HG02981 (cell line): Measurements from ENCODE around the gene NIT1.
A peak's percentile ranks its signal among the peaks of the same experiment; 100 is the strongest.

Experiments
- ATAC-seq: cut with Tn5 transposase; IDR thresholded peaks from one replicate; pipeline ENCODE4 v1.9.1; 2021; ENCODE audit warnings: mild to moderate bottlenecking, moderate library complexity; ENCODE audit not compliant: unreplicated experiment

The NIT1 gene

DNA sequence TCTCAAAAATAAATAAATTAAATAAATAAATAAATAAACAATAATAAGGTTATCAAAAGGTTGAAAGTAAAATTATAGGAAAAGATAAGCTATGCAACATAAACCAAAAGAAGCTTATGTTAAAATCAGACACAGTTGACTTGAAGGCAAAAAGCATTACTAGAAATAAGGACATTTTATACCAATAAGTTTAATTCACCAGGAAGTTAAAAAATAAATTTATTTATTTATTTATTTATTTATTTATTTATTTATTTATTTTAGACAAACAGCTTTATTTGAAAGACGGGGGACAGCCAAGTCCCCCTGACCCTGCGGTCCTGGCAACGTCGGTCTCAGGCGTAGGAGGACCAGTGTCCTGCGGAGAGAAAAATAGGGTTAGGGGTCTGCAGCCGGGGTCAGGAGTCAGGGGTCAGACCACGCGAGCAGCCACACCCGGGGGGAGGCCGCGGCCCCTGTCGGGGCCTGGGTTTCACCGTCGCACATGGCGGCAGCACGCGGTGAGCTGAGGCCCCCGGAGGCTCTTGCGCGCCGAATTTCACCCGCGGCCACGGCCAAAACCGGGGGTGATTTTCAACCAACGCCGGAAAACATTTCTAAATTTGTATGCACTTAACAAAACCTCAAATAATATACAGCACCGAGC lies 23.0 kb downstream of the NIT1 start:
- ATAC-seq, result no peak

DNA sequence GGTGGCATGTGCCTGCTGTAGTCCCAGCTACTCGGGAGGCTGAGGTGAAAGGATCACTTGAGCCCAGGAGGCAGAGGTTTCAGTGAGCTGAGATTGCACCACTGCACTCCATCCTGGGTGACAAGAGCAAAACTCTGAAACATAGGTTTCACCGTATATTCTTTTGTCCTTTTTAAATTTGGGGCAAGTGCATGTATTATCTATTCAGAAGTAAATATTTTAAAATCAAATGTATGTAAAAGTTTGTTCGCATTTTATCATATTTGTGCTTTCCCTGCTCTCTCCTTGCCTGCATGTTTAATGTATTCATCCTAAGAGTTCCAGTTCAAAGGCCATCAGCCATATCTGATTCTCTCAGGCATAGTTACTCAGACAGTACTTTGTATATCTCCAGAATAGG lies 27.9 kb downstream of the NIT1 start:
- no peak for ATAC-seq

DNA sequence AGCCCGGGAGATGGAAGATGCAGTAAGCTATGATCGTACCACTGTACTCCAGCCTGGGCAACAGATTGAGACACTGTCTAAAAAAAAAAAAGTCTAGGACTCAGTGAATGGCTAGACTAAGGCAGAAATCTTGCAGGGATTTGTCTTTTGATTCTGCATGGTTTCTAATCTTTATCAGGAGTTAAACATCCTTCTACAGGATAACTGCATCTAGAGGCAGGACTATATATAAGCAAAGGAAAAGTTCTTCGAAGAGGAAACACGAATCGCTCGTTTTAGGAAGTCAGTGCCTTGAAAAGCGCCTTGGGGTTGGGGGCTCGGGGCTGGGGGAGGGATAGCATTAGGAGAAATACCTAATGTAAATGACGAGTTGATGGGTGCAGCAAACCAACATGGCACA lies 35.3 kb downstream of the NIT1 start:
- ATAC-seq, result peak; percentile 5

DNA sequence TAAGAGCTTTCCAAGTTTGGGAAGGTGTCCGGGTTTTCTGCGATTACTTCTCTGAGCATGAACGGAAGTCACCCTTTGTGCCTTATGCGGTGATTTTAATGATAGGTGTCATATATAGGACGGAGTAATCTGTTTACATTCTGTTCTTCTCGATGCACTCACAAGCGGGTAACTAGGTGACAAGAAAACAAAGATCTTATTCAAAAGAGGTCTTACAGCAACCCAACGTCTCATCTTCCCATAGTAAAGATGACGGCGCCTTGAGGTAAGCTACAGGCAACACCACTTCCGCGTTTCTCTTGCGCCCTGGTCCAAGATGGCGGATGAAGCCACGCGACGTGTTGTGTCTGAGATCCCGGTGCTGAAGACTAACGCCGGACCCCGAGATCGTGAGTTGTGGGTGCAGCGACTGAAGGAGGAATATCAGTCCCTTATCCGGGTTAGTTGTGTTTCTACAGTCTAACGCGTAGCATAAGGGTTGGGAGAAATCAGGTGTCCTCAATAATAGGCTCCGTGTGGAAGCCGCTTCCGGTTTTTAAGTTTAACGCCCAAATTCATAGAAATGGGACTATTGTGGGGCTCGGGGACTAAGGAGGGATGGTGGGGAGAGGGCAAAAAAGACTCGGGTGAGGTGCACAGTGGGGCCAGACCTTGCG lies 35.9 kb downstream of the NIT1 start, which contains the start of gene UFC1:
UFC1 (plus strand) TSS at position 297 of the 656 bp plus-strand sequence; CDS start at position 317, 20 bp downstream.
- peak; percentile 84 for ATAC-seq

DNA sequence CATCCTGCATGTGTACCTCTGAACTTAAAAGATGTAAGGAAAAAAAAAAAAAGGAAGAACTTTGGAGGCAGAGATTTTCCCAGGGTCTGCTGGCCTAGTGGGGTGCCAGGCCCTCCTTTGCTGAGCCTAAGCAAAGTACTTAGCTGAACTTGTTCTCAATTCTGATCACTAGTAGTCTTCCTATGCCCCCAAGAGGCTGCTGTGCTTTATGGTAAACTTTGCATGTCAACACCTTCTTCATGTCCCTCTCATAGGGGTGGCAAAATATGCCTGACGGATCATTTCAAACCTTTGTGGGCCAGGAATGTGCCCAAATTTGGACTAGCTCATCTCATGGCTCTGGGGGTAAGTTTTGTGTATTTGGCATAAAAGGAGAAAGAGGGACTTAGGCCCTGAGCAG lies 40.0 kb downstream of the NIT1 start:
- no peak for ATAC-seq

DNA sequence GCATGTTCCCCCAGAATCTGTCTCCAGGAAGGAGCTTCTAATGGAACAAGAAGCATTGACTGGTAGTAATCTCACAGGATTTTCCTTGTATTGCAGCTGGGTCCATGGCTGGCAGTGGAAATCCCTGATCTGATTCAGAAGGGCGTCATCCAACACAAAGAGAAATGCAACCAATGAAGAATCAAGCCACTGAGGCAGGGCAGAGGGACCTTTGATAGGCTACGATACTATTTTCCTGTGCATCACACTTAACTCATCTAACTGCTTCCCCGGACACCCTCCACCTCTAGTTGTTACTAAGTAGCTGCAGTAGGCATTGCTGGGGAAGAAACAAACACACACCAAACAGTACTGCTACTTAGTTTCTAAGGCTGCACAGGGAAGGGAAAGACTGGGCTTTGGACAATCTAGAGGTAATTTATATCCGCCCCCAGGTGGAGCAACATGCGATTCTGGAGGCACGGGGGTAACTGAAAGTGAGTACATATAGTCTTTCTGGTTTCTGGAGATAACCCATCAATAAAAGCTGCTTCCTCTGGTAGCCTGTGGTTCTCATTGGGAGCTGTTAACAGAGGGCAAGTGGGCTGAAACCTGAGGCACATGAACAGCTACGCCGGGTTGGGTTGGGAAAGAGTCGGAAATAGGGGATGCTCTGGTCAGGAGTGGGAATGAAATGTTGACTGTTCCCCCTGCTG lies 40.6 kb downstream of the NIT1 start:
- ATAC-seq, result no peak

DNA sequence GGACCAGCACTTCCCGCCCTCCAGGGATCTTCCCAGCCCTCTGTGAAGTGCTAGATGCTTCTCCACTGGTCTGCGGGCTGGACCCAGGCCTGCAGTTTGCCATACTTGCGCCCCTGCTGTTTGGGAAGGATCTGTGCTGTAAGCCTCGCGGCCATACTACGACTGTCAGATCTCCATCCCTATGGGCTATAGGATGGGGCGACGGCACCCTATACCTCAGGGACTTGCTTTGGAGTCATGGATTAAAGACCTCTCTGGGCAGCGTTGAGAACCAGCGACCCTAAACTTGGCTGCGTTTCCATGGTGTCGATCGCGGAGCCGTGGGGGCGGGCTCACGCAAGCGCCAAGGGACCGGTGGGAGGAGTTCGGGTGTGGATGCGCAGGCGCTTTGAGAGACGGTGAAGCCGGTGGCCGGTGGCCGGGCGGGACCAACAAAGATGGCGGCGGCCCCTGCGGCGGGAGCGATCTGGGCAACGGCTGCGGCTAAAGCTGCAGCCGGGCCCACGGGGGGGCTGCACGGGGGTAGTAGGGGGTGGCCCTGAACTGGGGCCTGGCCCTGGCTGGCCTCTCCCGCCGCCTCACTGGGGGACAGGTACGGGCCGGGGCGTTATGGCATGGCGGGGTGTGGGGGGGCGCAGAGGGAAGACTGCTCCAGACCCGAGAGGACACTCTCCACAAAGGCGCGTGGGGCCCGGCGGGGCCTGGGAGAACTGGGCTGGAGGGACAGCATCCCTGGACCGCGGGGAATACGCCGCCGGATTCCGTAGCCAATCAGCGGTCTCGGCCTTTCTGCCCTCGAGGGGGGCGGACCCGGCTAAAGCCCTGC lies 41.4 kb downstream of the NIT1 start, which contains the start of gene USP21:
USP21 (plus strand) TSS at position 414 of the 826 bp plus-strand sequence. CDS start 1,141 bp downstream, outside the sequence.
- peak; percentile 85 for ATAC-seq

DNA sequence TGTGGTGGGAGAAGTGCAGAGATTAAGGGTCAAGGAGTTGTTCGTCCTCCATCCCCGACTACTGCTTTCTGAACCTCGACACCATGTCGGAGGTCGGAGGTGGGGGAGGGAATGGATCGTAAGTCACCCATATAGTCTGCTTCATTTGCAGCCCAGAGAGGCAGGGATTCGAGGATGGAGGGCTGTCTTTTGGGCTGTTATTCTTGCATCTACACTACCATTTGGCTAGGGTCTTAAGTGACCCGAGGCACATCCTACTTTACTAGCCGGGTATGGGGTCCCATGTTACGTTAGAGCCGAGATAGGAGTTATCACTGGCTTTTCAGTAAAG lies 42.0 kb downstream of the NIT1 start:
- no peak for ATAC-seq

DNA sequence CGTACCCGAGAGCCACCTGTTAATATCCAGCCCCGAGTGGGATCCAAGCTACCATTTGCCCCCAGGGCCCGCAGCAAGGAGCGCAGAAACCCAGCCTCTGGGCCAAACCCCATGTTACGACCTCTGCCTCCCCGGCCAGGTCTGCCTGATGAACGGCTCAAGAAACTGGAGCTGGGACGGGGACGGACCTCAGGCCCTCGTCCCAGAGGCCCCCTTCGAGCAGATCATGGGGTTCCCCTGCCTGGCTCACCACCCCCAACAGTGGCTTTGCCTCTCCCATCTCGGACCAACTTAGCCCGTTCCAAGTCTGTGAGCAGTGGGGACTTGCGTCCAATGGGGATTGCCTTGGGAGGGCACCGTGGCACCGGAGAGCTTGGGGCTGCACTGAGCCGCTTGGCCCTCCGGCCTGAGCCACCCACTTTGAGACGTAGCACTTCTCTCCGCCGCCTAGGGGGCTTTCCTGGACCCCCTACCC lies 42.8 kb downstream of the NIT1 start:
- ATAC-seq, result no peak

DNA sequence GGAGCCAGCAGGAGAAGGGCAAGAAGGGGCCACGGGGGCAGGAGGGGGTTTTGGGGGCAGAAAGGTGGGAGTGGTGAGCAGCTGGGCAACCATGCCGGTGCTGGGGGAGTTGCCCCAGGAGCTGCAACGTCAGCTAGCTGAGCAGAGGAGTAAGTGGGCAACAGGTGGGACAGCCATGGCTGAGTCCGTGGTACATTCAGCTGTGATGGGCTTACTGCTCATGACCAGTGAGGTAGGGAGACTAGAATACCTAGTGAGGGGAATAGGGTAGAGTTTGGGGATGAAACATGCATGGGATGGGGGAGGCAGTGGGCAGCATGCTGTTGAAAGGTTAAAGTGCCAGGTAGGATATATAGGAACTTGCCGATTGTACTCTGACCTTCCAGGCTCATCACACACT lies 43.7 kb downstream of the NIT1 start:
- no peak for ATAC-seq

DNA sequence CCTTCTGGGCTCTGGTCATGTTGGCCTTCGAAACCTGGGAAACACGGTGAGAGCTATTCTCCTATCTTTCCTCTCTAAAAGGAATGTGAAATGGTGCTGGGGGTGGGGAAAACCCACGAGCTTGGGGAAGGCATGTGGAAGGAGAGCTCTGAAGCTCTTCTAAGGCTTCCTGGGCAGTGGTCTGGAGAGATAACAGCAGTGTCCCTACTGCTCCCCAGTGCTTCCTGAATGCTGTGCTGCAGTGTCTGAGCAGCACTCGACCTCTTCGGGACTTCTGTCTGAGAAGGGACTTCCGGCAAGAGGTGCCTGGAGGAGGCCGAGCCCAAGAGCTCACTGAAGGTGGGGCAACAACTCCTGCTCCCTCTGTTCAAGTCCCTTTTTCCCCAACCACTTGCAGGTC lies 44.1 kb downstream of the NIT1 start:
- ATAC-seq, result no peak

DNA sequence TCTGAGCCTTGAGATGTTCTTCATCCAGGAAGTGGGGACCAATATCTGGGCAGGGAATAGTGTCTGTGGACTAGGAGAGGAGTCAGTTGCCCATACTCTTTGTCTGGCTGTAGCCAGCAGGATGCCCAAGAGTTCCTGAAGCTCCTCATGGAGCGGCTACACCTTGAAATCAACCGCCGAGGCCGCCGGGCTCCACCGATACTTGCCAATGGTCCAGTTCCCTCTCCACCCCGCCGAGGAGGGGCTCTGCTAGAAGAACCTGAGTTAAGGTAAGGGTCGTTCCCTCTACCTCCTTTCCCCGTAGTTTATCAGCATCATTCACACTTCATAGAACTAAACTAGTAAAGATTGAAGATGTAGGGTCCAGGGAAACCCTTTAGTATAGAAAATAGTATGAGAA lies 44.9 kb downstream of the NIT1 start:
- no peak for ATAC-seq

DNA sequence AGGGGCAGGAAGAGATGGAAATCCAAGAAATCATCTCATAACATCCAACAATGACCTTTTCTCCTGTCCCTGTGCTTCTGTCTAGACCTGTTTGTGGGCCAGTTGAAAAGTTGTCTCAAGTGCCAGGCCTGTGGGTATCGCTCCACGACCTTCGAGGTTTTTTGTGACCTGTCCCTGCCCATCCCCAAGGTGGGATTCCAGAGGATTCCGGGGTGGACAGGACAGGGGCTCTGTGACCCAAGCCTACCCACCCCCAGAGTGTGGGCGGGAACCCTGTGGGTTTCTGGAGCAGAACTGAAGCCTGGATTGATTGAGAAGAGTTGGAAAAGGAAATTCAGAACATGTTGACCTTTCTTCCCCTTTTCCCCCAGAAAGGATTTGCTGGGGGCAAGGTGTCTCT lies 45.9 kb downstream of the NIT1 start:
- no peak for ATAC-seq

DNA sequence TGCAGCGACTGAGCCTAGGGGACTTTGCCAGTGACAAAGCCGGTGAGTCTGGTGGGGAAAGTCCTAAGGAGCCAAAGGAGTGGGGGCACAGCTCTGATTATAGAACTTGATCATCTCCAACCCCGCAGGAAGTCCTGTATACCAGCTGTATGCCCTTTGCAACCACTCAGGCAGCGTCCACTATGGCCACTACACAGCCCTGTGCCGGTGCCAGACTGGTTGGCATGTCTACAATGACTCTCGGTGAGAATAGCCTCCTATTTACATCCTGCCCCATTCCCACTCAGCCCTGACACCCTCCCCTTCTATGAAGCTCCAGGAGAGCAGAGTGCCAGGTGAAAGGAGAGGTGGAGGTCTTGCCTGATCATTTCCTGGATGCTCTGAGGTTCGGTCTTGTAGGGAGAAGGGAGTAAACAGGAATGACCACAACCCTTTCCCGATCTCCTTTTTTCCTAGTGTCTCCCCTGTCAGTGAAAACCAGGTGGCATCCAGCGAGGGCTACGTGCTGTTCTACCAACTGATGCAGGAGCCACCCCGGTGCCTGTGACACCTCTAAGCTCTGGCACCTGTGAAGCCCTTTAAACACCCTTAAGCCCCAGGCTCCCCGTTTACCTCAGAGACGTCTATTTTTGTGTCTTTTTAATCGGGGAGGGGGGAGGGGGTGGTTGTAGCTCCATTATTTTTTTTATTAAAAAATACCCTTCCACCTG lies 47.2 kb downstream of the NIT1 start:
- no peak for ATAC-seq

DNA sequence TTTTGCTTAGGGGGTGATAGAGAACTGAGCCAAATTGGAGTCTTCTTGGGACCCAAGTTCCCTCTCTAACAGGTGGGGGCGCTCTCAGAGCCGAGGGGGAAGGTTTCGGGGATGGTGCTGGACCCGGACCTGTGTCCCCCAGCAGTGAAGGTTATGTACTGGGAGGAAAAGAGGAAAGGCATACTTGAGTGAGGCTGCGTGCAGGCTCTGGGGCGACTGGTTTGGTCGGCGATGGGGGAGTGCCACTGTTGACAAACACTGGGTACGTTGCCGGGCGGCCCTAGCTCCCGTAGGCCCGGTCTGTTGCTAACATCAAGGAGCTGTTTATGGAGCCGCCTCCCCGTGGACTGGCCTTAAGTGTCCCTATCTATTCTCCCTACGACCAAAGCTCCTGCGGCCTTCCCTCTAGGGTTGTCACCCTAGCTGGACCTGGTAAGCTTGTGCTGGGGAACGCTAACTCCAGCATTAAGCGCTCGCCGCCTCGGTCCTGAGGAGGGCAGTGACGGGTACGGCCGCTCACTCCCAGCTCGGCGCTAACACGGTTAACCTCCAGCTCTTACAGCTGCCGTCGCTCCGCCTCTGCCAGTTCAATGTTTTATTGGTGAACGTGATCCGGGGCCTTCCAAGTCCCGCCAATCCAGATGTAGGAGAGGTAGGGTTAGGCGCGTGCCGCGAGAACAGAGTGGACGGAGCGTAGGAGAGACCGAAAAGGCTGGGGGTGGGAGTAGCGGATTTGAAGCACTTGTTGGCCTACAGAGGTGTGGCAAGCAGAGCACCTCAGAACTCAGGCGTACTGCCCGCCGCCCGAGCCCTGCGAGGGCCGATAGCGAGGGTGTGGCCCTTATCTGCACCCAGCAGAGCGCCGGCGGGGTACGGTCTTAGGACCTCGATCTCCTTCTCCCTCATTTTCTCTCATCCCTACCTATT lies 48.1 kb downstream of the NIT1 start, which contains the start of gene PPOX:
PPOX (plus strand) TSS at position 685 of the 927 bp plus-strand sequence. CDS start 422 bp downstream, outside the sequence.
- ATAC-seq, result peak; percentile 88

DNA sequence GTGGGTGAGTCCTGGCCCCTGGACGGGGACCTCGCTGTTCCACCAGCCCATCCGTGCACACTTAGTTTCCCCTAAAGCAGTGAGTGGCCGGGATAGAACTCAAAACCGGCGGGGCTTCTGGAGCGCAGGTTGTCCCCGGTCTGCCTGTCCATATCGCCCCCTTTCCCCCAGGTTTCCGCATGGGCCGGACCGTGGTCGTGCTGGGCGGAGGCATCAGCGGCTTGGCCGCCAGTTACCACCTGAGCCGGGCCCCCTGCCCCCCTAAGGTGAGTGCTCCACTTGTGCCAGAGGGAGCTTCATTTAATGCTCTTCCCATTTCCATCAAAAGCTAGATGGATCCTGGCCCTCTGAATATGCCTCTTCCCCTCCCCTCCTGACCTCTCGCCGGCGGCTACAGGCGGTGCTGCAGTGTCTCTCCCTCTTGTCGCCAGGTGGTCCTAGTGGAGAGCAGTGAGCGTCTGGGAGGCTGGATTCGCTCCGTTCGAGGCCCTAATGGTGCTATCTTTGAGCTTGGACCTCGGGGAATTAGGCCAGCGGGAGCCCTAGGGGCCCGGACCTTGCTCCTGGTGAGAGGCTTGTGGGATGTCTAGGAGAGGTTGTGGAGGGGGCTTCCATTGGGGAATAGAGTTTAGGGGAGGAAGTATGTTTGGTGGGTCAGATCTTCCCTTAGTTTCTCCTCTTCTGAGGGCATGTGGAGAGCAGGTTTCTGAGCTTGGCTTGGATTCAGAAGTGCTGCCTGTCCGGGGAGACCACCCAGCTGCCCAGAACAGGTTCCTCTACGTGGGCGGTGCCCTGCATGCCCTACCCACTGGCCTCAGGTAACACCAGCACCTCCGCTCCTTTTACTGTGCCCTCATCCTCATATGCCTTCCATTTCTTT lies 49.0 kb downstream of the NIT1 start:
- ATAC-seq, result no peak

DNA sequence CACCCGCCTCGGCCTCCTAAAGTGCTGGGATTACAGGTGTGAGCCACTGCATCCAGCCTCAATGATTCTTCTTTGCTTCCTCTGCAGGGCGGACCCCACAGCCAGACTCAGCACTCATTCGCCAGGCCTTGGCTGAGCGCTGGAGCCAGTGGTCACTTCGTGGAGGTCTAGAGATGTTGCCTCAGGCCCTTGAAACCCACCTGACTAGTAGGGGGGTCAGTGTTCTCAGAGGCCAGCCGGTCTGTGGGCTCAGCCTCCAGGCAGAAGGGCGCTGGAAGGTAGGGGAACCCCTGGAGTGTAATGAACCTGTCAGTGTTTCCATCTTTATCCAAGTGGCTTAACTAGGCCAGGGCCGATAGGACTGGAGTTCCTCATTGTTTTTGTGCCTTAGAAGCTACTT lies 51.0 kb downstream of the NIT1 start:
- ATAC-seq, result no peak
